WTC11 (cell line): ENCODE measurements around the gene MUC2. TPM values are rescaled to one million over a fixed set of nuclear protein-coding genes. Genes with fewer than 3 reads are reported as not detected.

Experiments
- ATAC-seq: fragments of 200-7000 bp; cut with Tn5 transposase; 2 replicates; pipeline ENCODE4 v1.10.0; 2021; ENCODE audit warnings: mild to moderate bottlenecking, moderate library complexity
- CTCF ChIA-PET: fragments of 300-600 bp; sonication (Branson Sonifier 250); formaldehyde crosslinking; loops from one replicate; lab custom pipeline; 2021; ENCODE audit warnings: antibody characterized with exemption; lab: Charles Lee
- POLR2A ChIA-PET: fragments of 350-600 bp; sonication (Branson Sonifier 250); formaldehyde crosslinking; loops from one replicate; lab custom pipeline; 2021; ENCODE audit warnings: antibody characterized with exemption; lab: Charles Lee
- DNase-seq: peaks from one replicate; pipeline ENCODE4 v3.0.0; 2021; ENCODE audit warnings: low spot score
- H3K27ac Mint-ChIP-seq: 2 replicates; pipeline ENCODE4 v1.8.0; 2021; ENCODE audit warnings: mixed read lengths
- H3K27me3 Mint-ChIP-seq: 2 replicates; pipeline ENCODE4 v1.8.0; 2021; ENCODE audit warnings: low read depth, mild to moderate bottlenecking, moderate library complexity, mixed read lengths
- H3K36me3 Mint-ChIP-seq: 2 replicates; pipeline ENCODE4 v1.8.0; 2021; ENCODE audit warnings: mixed read lengths
- H3K4me1 Mint-ChIP-seq: 2 replicates; pipeline ENCODE4 v1.8.0; 2022; ENCODE audit warnings: mixed read lengths
- H3K4me3 Mint-ChIP-seq: 2 replicates; pipeline ENCODE4 v1.8.0; 2021; ENCODE audit warnings: mild to moderate bottlenecking, moderate library complexity, mixed read lengths
- H3K9me3 Mint-ChIP-seq: 2 replicates; pipeline ENCODE4 v1.8.0; 2021; ENCODE audit warnings: mixed read lengths
- AR ChIP-seq: fragments of 250-450 bp; sonication (Bioruptor Pico); IDR thresholded peaks from 2 replicates; pipeline ENCODE4 v1.9.0; 2021; ENCODE audit warnings: mild to moderate bottlenecking
- EMX1 ChIP-seq: fragments of 250-450 bp; sonication (Bioruptor Pico); IDR thresholded peaks from 2 replicates; pipeline ENCODE4 v1.8.0; 2021; ENCODE audit warnings: mild to moderate bottlenecking
- ERG ChIP-seq: fragments of 250-450 bp; sonication (Bioruptor Pico); IDR thresholded peaks from 2 replicates; pipeline ENCODE4 v1.8.0; 2021; ENCODE audit warnings: mild to moderate bottlenecking
- FOXJ3 ChIP-seq: sonication (generic); formaldehyde crosslinking; IDR thresholded peaks from 2 replicates; pipeline ENCODE4 v1.9.0; 2021; ENCODE audit warnings: missing genetic modification reagents, mild to moderate bottlenecking, borderline replicate concordance
- FOXP1 ChIP-seq: sonication (generic); formaldehyde crosslinking; IDR thresholded peaks from 2 replicates; pipeline ENCODE4 v1.8.0; 2022; ENCODE audit warnings: missing genetic modification reagents, mild to moderate bottlenecking, moderate library complexity, borderline replicate concordance
- GABPB1 ChIP-seq: sonication (generic); formaldehyde crosslinking; IDR thresholded peaks from 2 replicates; pipeline ENCODE4 v1.8.1; 2023; ENCODE audit warnings: mild to moderate bottlenecking, missing genetic modification reagents
- MYBL2 ChIP-seq: sonication (generic); formaldehyde crosslinking; IDR thresholded peaks from 2 replicates; pipeline ENCODE4 v1.8.1; 2023; ENCODE audit warnings: mild to moderate bottlenecking, moderate library complexity, missing genetic modification reagents
- NFATC4 ChIP-seq: fragments of 250-450 bp; sonication (Bioruptor Pico); IDR thresholded peaks from 2 replicates; pipeline ENCODE4 v1.9.0; 2021; ENCODE audit warnings: mild to moderate bottlenecking
- NFE2L1 ChIP-seq: sonication (generic); formaldehyde crosslinking; IDR thresholded peaks from 2 replicates; pipeline ENCODE4 v1.8.1; 2023; ENCODE audit warnings: missing genetic modification reagents
- PRRX2 ChIP-seq: fragments of 250-450 bp; sonication (Bioruptor Pico); IDR thresholded peaks from 2 replicates; pipeline ENCODE4 v1.8.0; 2021; ENCODE audit warnings: mild to moderate bottlenecking
- TCF7 ChIP-seq: sonication (generic); formaldehyde crosslinking; IDR thresholded peaks from 2 replicates; pipeline ENCODE4 v1.8.0; 2022; ENCODE audit warnings: mild to moderate bottlenecking, low read depth, missing genetic modification reagents, moderate library complexity
- ZNF532 ChIP-seq: fragments of 250-450 bp; sonication (Bioruptor Pico); IDR thresholded peaks from 2 replicates; pipeline ENCODE4 v1.9.0; 2021; ENCODE audit warnings: mild to moderate bottlenecking, borderline replicate concordance
- total RNA-seq: library from RNA; stranded (reverse); gene quantifications from 3 replicates; pipeline ENCODE4 v1.2.3, GENCODE V29; 2021
- TF ChIP-seq, protein P1 (sequence below): fragments of 250-450 bp; sonication (Bioruptor Pico); conservative IDR thresholded peaks from 2 replicates; pipeline ENCODE4 v1.9.0; 2021; ENCODE audit warnings: mild to moderate bottlenecking
- TF ChIP-seq, protein P2 (sequence below): sonication (generic); formaldehyde crosslinking; IDR thresholded peaks from 2 replicates; pipeline ENCODE4 v1.8.1; 2023; ENCODE audit warnings: mild to moderate bottlenecking, missing genetic modification reagents, moderate library complexity
- TF ChIP-seq, protein P3 (sequence below): sonication (generic); formaldehyde crosslinking; IDR thresholded peaks from 2 replicates; pipeline ENCODE4 v1.8.1; 2023; ENCODE audit warnings: mild to moderate bottlenecking, missing genetic modification reagents

Gene MUC2
- total RNA-seq, 1 experiment from 2014 or later = 0.22 TPM

DNA sequence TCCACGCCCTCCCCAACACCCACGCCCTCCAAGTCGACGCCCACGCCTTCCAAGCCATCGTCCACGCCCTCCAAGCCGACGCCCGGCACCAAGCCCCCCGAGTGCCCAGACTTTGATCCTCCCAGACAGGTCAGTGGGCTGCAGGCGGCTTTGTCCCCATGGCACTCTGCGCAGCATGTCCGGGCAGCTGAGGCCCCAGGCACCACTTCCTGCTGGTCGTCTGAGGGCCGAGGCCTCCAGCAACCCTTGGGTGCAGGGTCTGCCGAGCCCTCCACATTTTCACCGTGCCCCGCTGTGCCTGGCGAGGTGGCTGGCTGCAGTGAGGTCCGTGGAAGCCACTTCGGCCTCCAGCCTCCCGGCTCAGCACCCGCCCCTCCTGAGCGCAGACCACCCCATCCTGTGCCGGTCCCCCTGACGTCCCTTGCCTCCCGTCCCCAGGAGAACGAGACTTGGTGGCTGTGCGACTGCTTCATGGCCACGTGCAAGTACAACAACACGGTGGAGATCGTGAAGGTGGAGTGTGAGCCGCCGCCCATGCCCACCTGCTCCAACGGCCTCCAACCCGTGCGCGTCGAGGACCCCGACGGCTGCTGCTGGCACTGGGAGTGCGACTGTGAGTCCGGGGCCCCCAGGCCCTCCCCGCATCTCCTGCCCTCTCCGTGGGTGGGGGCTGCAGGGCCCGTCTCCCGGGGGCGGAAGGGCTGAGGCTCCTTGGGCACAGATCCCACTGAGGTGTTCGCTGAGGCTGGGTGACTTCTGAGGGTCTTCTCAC is 26.8 kb downstream of the MUC2 start:
- no peak for ATAC-seq
- TF ChIP-seq, protein P1, sequence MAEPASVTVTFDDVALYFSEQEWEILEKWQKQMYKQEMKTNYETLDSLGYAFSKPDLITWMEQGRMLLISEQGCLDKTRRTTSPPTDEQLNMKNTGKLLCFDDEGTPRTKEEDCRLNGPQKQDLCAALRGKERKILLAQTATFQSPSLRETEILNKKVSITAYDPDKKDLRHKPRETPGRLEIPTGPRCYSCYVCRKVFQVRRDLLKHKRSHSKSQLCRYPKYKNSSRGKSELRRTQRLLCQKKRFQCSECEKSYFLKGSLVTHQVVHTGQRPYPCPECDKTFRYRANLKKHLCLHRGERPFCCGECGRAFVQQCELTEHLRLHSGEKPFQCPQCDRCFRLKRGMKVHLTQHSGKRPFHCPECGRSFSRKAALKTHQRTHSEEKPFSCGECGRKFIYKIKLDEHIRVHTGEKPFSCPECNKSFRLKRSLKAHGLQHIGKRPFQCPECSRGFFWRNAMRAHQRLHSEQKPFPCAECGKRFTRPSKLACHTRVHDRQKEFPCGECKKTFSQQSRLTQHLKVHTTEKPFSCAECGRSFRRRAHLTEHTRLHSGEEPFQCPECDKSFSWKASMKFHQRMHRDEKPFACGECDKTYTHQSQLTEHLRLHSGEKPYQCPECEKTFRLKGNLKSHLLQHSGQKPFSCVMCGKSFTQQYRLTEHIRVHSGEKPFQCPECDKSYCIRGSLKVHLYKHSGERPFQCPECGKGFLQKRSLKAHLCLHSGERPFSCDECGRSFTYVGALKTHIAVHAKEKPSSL = no peak
- no peak for TF ChIP-seq NFE2L1 (CRISPR knock-in tag)
- TF ChIP-seq PRRX2 (CRISPR knock-in tag) = no peak
- TF ChIP-seq EMX1 (CRISPR knock-in tag) = no peak
- TF ChIP-seq ERG = no peak
- no peak for TF ChIP-seq AR (CRISPR knock-in tag)
- TF ChIP-seq MYBL2 (CRISPR knock-in tag) = no peak
- TF ChIP-seq, protein P2, sequence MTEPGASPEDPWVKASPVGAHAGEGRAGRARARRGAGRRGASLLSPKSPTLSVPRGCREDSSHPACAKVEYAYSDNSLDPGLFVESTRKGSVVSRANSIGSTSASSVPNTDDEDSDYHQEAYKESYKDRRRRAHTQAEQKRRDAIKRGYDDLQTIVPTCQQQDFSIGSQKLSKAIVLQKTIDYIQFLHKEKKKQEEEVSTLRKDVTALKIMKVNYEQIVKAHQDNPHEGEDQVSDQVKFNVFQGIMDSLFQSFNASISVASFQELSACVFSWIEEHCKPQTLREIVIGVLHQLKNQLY (CRISPR knock-in tag) = no peak
- TF ChIP-seq GABPB1 (CRISPR knock-in tag) = no peak
- Mint-ChIP-seq H3K36me3 (peaks cover 4% of the 10 kb centered on the region; the same call in 1 of the 2 replicates), H3K4me3 (no peak overlapping the region), H3K9me3 (peaks cover 6% of the 10 kb centered on the region), H3K27me3 (no peaks in the 10 kb centered on the region; the same call in 1 of the 2 replicates), H3K4me1 (no peaks in the 10 kb centered on the region), H3K27ac (no peak overlapping the region)
- DNase-seq = no peak
- CTCF ChIA-PET = no interaction called here
- POLR2A ChIA-PET = no interaction called here

- peaks cover 6% of the 10 kb centered on the region for H3K9me3 Mint-ChIP-seq
Observed at GRCh38 chr11:1102221-1102971, 27.7 kb downstream of the MUC2 start.

More at GRCh38 chr11:1102221-1102971, 27.7 kb downstream of the MUC2 start:
- Mint-ChIP-seq H3K4me3 (no peak overlapping the region), H3K27ac (no peak overlapping the region), H3K4me1 (no peaks in the 10 kb centered on the region), H3K36me3 (peaks cover 4% of the 10 kb centered on the region; the same call in 1 of the 2 replicates), H3K27me3 (no peaks in the 10 kb centered on the region; the same call in 1 of the 2 replicates)
- POLR2A ChIA-PET = no interaction called here
- CTCF ChIA-PET = no interaction called here
- TF ChIP-seq, protein P3, sequence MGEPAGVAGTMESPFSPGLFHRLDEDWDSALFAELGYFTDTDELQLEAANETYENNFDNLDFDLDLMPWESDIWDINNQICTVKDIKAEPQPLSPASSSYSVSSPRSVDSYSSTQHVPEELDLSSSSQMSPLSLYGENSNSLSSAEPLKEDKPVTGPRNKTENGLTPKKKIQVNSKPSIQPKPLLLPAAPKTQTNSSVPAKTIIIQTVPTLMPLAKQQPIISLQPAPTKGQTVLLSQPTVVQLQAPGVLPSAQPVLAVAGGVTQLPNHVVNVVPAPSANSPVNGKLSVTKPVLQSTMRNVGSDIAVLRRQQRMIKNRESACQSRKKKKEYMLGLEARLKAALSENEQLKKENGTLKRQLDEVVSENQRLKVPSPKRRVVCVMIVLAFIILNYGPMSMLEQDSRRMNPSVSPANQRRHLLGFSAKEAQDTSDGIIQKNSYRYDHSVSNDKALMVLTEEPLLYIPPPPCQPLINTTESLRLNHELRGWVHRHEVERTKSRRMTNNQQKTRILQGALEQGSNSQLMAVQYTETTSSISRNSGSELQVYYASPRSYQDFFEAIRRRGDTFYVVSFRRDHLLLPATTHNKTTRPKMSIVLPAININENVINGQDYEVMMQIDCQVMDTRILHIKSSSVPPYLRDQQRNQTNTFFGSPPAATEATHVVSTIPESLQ (CRISPR knock-in tag) = no peak
- TF ChIP-seq TCF7 (no peak), FOXJ3 (CRISPR knock-in tag) (no peak), ZNF532 (CRISPR knock-in tag) (no peak), NFATC4 (CRISPR knock-in tag) (no peak), FOXP1 (no peak)
- DNase-seq (no peak), ATAC-seq (no peak)
